Choroid plexus epithelial cell (primary cell): ENCODE results near the gene MYDGF.

ENCODE experiments used
- DNase-seq: peaks from one replicate; pipeline ENCODE4 v3.0.0-alpha.2; 2010; ENCODE audit warnings: low read depth
- H3K4me3 ChIP-seq: 2 replicates; pipeline ENCODE4 v1.5.1; 2011; ENCODE audit warnings: low read depth, mild to moderate bottlenecking, control low read depth, low read length, moderate library complexity
- CTCF ChIP-seq: conservative IDR thresholded peaks from 2 replicates; pipeline ENCODE4 v1.5.1; 2011; ENCODE audit warnings: low read depth, mild to moderate bottlenecking, control low read depth, inconsistent platforms, low read length, moderate library complexity

The MYDGF gene

GRCh38 chr19:4705413-4706131, 35.4 kb upstream of the MYDGF start:
- no peak for TF ChIP-seq CTCF
- DNase-seq: no peak
- no peak overlapping the region for H3K4me3 ChIP-seq

- TF ChIP-seq CTCF: no peak
Observed at GRCh38 chr19:4704317-4704673, 34.2 kb upstream of the MYDGF start.

GRCh38 chr19:4703671-4704316, 33.7 kb upstream of the MYDGF start:
- no peak overlapping the region for H3K4me3 ChIP-seq
- TF ChIP-seq CTCF: no peak
- DNase-seq: no peak

More at GRCh38 chr19:4704317-4704673, 34.2 kb upstream of the MYDGF start:
- DNase-seq: no peak
- no peak overlapping the region for H3K4me3 ChIP-seq

GRCh38 chr19:4702764-4703163, 32.6 kb upstream of the MYDGF start:
- no peak for DNase-seq
- no peak overlapping the region for H3K4me3 ChIP-seq
- no peak for TF ChIP-seq CTCF

- no peak overlapping the region for H3K4me3 ChIP-seq
- no peak for DNase-seq
- TF ChIP-seq CTCF: no peak
Observed at GRCh38 chr19:4701557-4701956, 31.4 kb upstream of the MYDGF start.

- no peak for TF ChIP-seq CTCF
- no peak for DNase-seq
- no peak overlapping the region for H3K4me3 ChIP-seq
Observed at GRCh38 chr19:4700693-4700970, 30.5 kb upstream of the MYDGF start.
